ENCODE measurements around the gene DOCK2. TPM values are rescaled to one million over a fixed set of nuclear protein-coding genes. Genes with fewer than 3 reads are reported as not detected.

Gene DOCK2
- total RNA-seq, 1 experiment from 2014 or later, result 0.20 TPM

- H3K4me3 ChIP-seq, result no peak overlapping the region
- H3K36me3 ChIP-seq, result no peaks in the 10 kb centered on the region
- no peak for DNase-seq
- H3K27ac ChIP-seq, result no peak overlapping the region
- peaks cover 3% of the 10 kb centered on the region; the same call in 1 of the 2 replicates for H3K27me3 ChIP-seq
- no peaks in the 10 kb centered on the region for H3K4me1 ChIP-seq
- no peaks in the 10 kb centered on the region for H3K9me3 ChIP-seq (replicated peaks)
These were observed 238.1 kb downstream of the DOCK2 start for GRCh38 chr5:169875091-169875728.

- DNase-seq, result no peak
- no peaks in the 10 kb centered on the region for H3K36me3 ChIP-seq
- H3K9me3 ChIP-seq (replicated peaks), result no peaks in the 10 kb centered on the region
- peaks cover 3% of the 10 kb centered on the region; the same call in 1 of the 2 replicates for H3K27me3 ChIP-seq
- H3K4me3 ChIP-seq, result no peak overlapping the region
- no peak overlapping the region for H3K27ac ChIP-seq
- no peaks in the 10 kb centered on the region for H3K4me1 ChIP-seq
These were observed 238.7 kb downstream of the DOCK2 start for GRCh38 chr5:169875731-169876130.

- Histone ChIP-seq H3K27ac (no peak overlapping the region), H3K4me3 (no peak overlapping the region), H3K9me3 (replicated peaks) (no peaks in the 10 kb centered on the region), H3K27me3 (peaks cover 3% of the 10 kb centered on the region; the same call in 1 of the 2 replicates), H3K36me3 (no peaks in the 10 kb centered on the region), H3K4me1 (no peaks in the 10 kb centered on the region)
- DNase-seq, result no peak
These were observed 239.3 kb downstream of the DOCK2 start for GRCh38 chr5:169876386-169876785.

- H3K36me3 ChIP-seq, result no peaks in the 10 kb centered on the region
- H3K4me1 ChIP-seq, result no peaks in the 10 kb centered on the region
- no peak overlapping the region for H3K4me3 ChIP-seq
- H3K27me3 ChIP-seq, result peaks cover 3% of the 10 kb centered on the region; the same call in 1 of the 2 replicates
- no peaks in the 10 kb centered on the region for H3K9me3 ChIP-seq (replicated peaks)
- no peak for DNase-seq
- no peak overlapping the region for H3K27ac ChIP-seq
These were observed 243.1 kb downstream of the DOCK2 start for GRCh38 chr5:169880012-169880663.

- H3K4me1 ChIP-seq, result no peaks in the 10 kb centered on the region
- no peaks in the 10 kb centered on the region; the same call in 1 of the 2 replicates for H3K27me3 ChIP-seq
- H3K9me3 ChIP-seq (replicated peaks), result no peaks in the 10 kb centered on the region
- DNase-seq, result no peak
- no peaks in the 10 kb centered on the region for H3K36me3 ChIP-seq
- no peak overlapping the region for H3K27ac ChIP-seq
- no peak overlapping the region for H3K4me3 ChIP-seq
These were observed 243.7 kb downstream of the DOCK2 start for GRCh38 chr5:169880785-169881184.

GRCh38 chr5:169881702-169882303 is 244.7 kb downstream of the DOCK2 start:
- DNase-seq, result no peak
- Histone ChIP-seq H3K4me3 (no peak overlapping the region), H3K36me3 (no peaks in the 10 kb centered on the region), H3K9me3 (replicated peaks) (no peaks in the 10 kb centered on the region), H3K27ac (no peak overlapping the region), H3K27me3 (no peaks in the 10 kb centered on the region), H3K4me1 (no peaks in the 10 kb centered on the region)

GRCh38 chr5:169886033-169886432 is 249.0 kb downstream of the DOCK2 start:
- Histone ChIP-seq H3K27me3 (no peaks in the 10 kb centered on the region), H3K36me3 (no peaks in the 10 kb centered on the region), H3K9me3 (replicated peaks) (no peaks in the 10 kb centered on the region), H3K27ac (no peak overlapping the region), H3K4me3 (no peak overlapping the region), H3K4me1 (no peaks in the 10 kb centered on the region)
- no peak for DNase-seq

- Histone ChIP-seq H3K36me3 (no peaks in the 10 kb centered on the region), H3K9me3 (replicated peaks) (no peaks in the 10 kb centered on the region), H3K27me3 (no peaks in the 10 kb centered on the region), H3K4me3 (no peak overlapping the region), H3K27ac (no peak overlapping the region), H3K4me1 (no peaks in the 10 kb centered on the region)
- DNase-seq, result no peak
These were observed 249.6 kb downstream of the DOCK2 start for GRCh38 chr5:169886677-169887076.

GRCh38 chr5:169889572-169889971 is 252.5 kb downstream of the DOCK2 start:
- Histone ChIP-seq H3K27ac (no peak overlapping the region), H3K4me1 (no peaks in the 10 kb centered on the region), H3K4me3 (no peak overlapping the region), H3K27me3 (no peaks in the 10 kb centered on the region), H3K36me3 (no peaks in the 10 kb centered on the region), H3K9me3 (replicated peaks) (no peaks in the 10 kb centered on the region)
- no peak for DNase-seq

GRCh38 chr5:169893010-169893409 is 255.9 kb downstream of the DOCK2 start:
- no peaks in the 10 kb centered on the region for H3K9me3 ChIP-seq (replicated peaks)
- H3K27me3 ChIP-seq, result no peaks in the 10 kb centered on the region
- no peaks in the 10 kb centered on the region for H3K36me3 ChIP-seq
- no peak overlapping the region for H3K27ac ChIP-seq
- H3K4me1 ChIP-seq, result no peaks in the 10 kb centered on the region
- DNase-seq, result no peak
- H3K4me3 ChIP-seq, result no peak overlapping the region

- no peak for DNase-seq
- Histone ChIP-seq H3K36me3 (no peaks in the 10 kb centered on the region), H3K27me3 (no peaks in the 10 kb centered on the region), H3K4me3 (no peak overlapping the region), H3K4me1 (no peaks in the 10 kb centered on the region), H3K27ac (no peak overlapping the region), H3K9me3 (replicated peaks) (no peaks in the 10 kb centered on the region)
These were observed 256.5 kb downstream of the DOCK2 start for GRCh38 chr5:169893571-169893970.

GRCh38 chr5:169895926-169896325 is 258.9 kb downstream of the DOCK2 start:
- Histone ChIP-seq H3K9me3 (replicated peaks) (no peaks in the 10 kb centered on the region), H3K27ac (no peak overlapping the region), H3K4me3 (no peak overlapping the region), H3K36me3 (no peaks in the 10 kb centered on the region), H3K4me1 (no peaks in the 10 kb centered on the region), H3K27me3 (no peaks in the 10 kb centered on the region)
- no peak for DNase-seq

- H3K27me3 ChIP-seq, result no peaks in the 10 kb centered on the region
- no peaks in the 10 kb centered on the region for H3K9me3 ChIP-seq (replicated peaks)
- no peak for DNase-seq
These were observed 260.4 kb downstream of the DOCK2 start for GRCh38 chr5:169897481-169897880.

GRCh38 chr5:169901896-169902295 is 264.8 kb downstream of the DOCK2 start:
- no peaks in the 10 kb centered on the region for H3K36me3 ChIP-seq
- no peak overlapping the region for H3K27ac ChIP-seq
- no peaks in the 10 kb centered on the region for H3K4me1 ChIP-seq
- H3K9me3 ChIP-seq (replicated peaks), result no peaks in the 10 kb centered on the region
- no peak for DNase-seq
- H3K4me3 ChIP-seq, result no peak overlapping the region
- no peaks in the 10 kb centered on the region for H3K27me3 ChIP-seq

More at GRCh38 chr5:169897481-169897880, 260.4 kb downstream of the DOCK2 start:
- Histone ChIP-seq H3K4me1 (no peaks in the 10 kb centered on the region), H3K4me3 (no peak overlapping the region), H3K36me3 (no peaks in the 10 kb centered on the region), H3K27ac (no peak overlapping the region)

- Histone ChIP-seq H3K4me1 (no peaks in the 10 kb centered on the region), H3K27ac (no peak overlapping the region)
- no peak for DNase-seq
These were observed 267.0 kb downstream of the DOCK2 start for GRCh38 chr5:169904059-169904458.

More at GRCh38 chr5:169904059-169904458, 267.0 kb downstream of the DOCK2 start:
- Histone ChIP-seq H3K9me3 (replicated peaks) (no peaks in the 10 kb centered on the region), H3K4me3 (no peak overlapping the region), H3K27me3 (no peaks in the 10 kb centered on the region), H3K36me3 (no peaks in the 10 kb centered on the region)

Data from SJCRH30 (cell line).